DOHH2 (cell line): ENCODE results near the gene MAPK4.
"Not testable (repeated sequence)": the region's sequence is repeated elsewhere in the genome, so short reads cannot be mapped to it uniquely, and the experiment has no call there.

Experiments
- H3F3A ChIP-seq: fragments of 200-600 bp; sonication (generic), shearing (Covaris generic); 2 replicates; pipeline ENCODE4 v1.6.0; 2016; ENCODE audit warnings: antibody characterized with exemption, mild to moderate bottlenecking; ENCODE audit not compliant: control insufficient read depth, insufficient read depth
- H3K27ac ChIP-seq: fragments of 200-600 bp; sonication (generic); 2 replicates; pipeline ENCODE4 v1.5.1; 2014; ENCODE audit warnings: low read depth, mild to moderate bottlenecking, low read length, moderate library complexity
- H3K27me3 ChIP-seq: fragments of 200-600 bp; sonication (generic); 2 replicates; pipeline ENCODE4 v1.6.1; 2014; ENCODE audit warnings: mild to moderate bottlenecking, low read length, mixed read lengths; ENCODE audit not compliant: control insufficient read depth
- H3K36me3 ChIP-seq: fragments of 200-600 bp; sonication (generic); 2 replicates; pipeline ENCODE4 v1.6.1; 2014; ENCODE audit warnings: mild to moderate bottlenecking, low read length, moderate library complexity, mixed read lengths; ENCODE audit not compliant: control insufficient read depth
- H3K4me1 ChIP-seq: fragments of 200-600 bp; sonication (generic); 2 replicates; pipeline ENCODE4 v1.6.1; 2014; ENCODE audit warnings: mild to moderate bottlenecking, low read length, mixed read lengths; ENCODE audit not compliant: control insufficient read depth
- H3K4me2 ChIP-seq: fragments of 200-600 bp; sonication (generic); 2 replicates; pipeline ENCODE4 v1.6.0; 2014; ENCODE audit warnings: mild to moderate bottlenecking, low read length, moderate library complexity
- H3K4me3 ChIP-seq: fragments of 200-600 bp; sonication (generic); 2 replicates; pipeline ENCODE4 v1.5.1; 2014; ENCODE audit warnings: mild to moderate bottlenecking, low read length, mixed read lengths
- H3K79me2 ChIP-seq: fragments of 200-600 bp; sonication (generic); 2 replicates; pipeline ENCODE4 v1.6.1; 2014; ENCODE audit warnings: mild to moderate bottlenecking, low read length, mixed read lengths; ENCODE audit not compliant: control insufficient read depth
- H3K9me2 ChIP-seq: fragments of 200-600 bp; sonication (generic); replicated peaks from 2 replicates; pipeline ENCODE4 v1.6.1; 2014; ENCODE audit warnings: mild to moderate bottlenecking, low read length, mixed read lengths; ENCODE audit not compliant: control insufficient read depth
- H3K9me3 ChIP-seq: fragments of 200-600 bp; sonication (generic); 2 replicates; pipeline ENCODE4 v1.6.1; 2014; ENCODE audit warnings: antibody characterized with exemption, low read length, mixed read lengths; ENCODE audit not compliant: control insufficient read depth, insufficient read depth
- H4K20me1 ChIP-seq: fragments of 200-600 bp; sonication (generic); 2 replicates; pipeline ENCODE4 v1.6.0; 2014; ENCODE audit warnings: low read depth, mild to moderate bottlenecking, antibody characterized with exemption, low read length, moderate library complexity; ENCODE audit not compliant: control insufficient read depth, insufficient read depth
- CTCF ChIP-seq: fragments of 200-600 bp; sonication (generic); IDR thresholded peaks from one replicate; pipeline ENCODE4 v1.5.1; 2014; ENCODE audit warnings: antibody characterized with exemption, mild to moderate bottlenecking, low read depth, low read length; ENCODE audit not compliant: poor library complexity, severe bottlenecking
- EZH2phosphoT487 ChIP-seq: fragments of 200-600 bp; sonication (generic); IDR thresholded peaks from 2 replicates; pipeline ENCODE4 v1.6.1; 2017; ENCODE audit warnings: borderline replicate concordance, mild to moderate bottlenecking, antibody characterized with exemption, low read length, moderate library complexity, mixed read lengths

Gene MAPK4

GRCh38 chr18:50527636-50528307 lies 32.1 kb upstream of the MAPK4 start:
- no peaks in the 10 kb centered on the region for H3K9me2 ChIP-seq
- TF ChIP-seq CTCF (no peak), EZH2phosphoT487 (no peak)
- H3K27me3 ChIP-seq: no peaks in the 10 kb centered on the region
- no peak overlapping the region for H3K4me2 ChIP-seq
- no peaks in the 10 kb centered on the region for H3K36me3 ChIP-seq
- no peaks in the 10 kb centered on the region for H4K20me1 ChIP-seq
- no peaks in the 10 kb centered on the region for H3K79me2 ChIP-seq
- H3K9me3 ChIP-seq: peaks cover 3% of the 10 kb centered on the region; the same call in 1 of the 2 replicates
- no peak overlapping the region for H3K4me3 ChIP-seq
- H3F3A ChIP-seq: no peaks in the 10 kb centered on the region
- H3K4me1 ChIP-seq: no peaks in the 10 kb centered on the region
- H3K27ac ChIP-seq: no peak overlapping the region

GRCh38 chr18:50528806-50529205 lies 31.1 kb upstream of the MAPK4 start:
- H3K79me2 ChIP-seq: no peaks in the 10 kb centered on the region
- H3K4me3 ChIP-seq: no peak overlapping the region
- peaks cover 9% of the 10 kb centered on the region; the same call in 1 of the 2 replicates for H3K9me3 ChIP-seq
- H3K27ac ChIP-seq: no peak overlapping the region
- TF ChIP-seq EZH2phosphoT487 (no peak), CTCF (no peak)
- H3F3A ChIP-seq: no peaks in the 10 kb centered on the region
- H3K36me3 ChIP-seq: no peaks in the 10 kb centered on the region
- H3K9me2 ChIP-seq: no peaks in the 10 kb centered on the region
- H3K4me2 ChIP-seq: no peak overlapping the region
- H3K4me1 ChIP-seq: no peaks in the 10 kb centered on the region
- no peaks in the 10 kb centered on the region for H3K27me3 ChIP-seq
- H4K20me1 ChIP-seq: no peaks in the 10 kb centered on the region

- not testable (repeated sequence) for H3K4me3 ChIP-seq
Measured at GRCh38 chr18:50533822-50534221, 26.1 kb upstream of the MAPK4 start.

GRCh38 chr18:50544476-50544875 lies 15.4 kb upstream of the MAPK4 start:
- H3K27me3 ChIP-seq, H3K9me3 ChIP-seq, H3K27ac ChIP-seq, H3K9me2 ChIP-seq, H3K79me2 ChIP-seq, H4K20me1 ChIP-seq, H3K4me1 ChIP-seq, H3K36me3 ChIP-seq, H3K4me2 ChIP-seq, H3K4me3 ChIP-seq, H3F3A ChIP-seq: not testable (repeated sequence)

More at GRCh38 chr18:50533822-50534221, 26.1 kb upstream of the MAPK4 start:
- H3K27ac ChIP-seq, H3K9me2 ChIP-seq, H3K79me2 ChIP-seq, H3K4me2 ChIP-seq, H3K36me3 ChIP-seq, H3K27me3 ChIP-seq, H4K20me1 ChIP-seq, H3F3A ChIP-seq, H3K4me1 ChIP-seq, H3K9me3 ChIP-seq: not testable (repeated sequence)
